ENCODE results near the gene ENAM. TPM values are rescaled to one million over a fixed set of nuclear protein-coding genes. Genes with fewer than 3 reads are reported as not detected.

ENAM gene
- not detected in 2 replicates for total RNA-seq (2014; rRNA removed; shearing (Covaris generic); ENCODE audit: low replicate concordance)

- in situ Hi-C loops (cut with HindIII; ENCODE audit: low pct_unique_long_range_greater_than_20kb, low sequenced_read_pairs), result no loop called here
- DNase-seq (ENCODE audit: low read depth), result no peak
Measured at GRCh38 chr4:70628444-70628843, at the start of gene ENAM. Gene ENAM (plus strand): TSS chr4:70628744. CDS start chr4:70629501, 757 bp downstream.

GRCh38 chr4:70581980-70582379 is 46.6 kb upstream of the ENAM start:
- DNase-seq (ENCODE audit: low read depth), result no peak
- in situ Hi-C loops (cut with HindIII; ENCODE audit: low pct_unique_long_range_greater_than_20kb, low sequenced_read_pairs), result no loop called here

GRCh38 chr4:70583952-70584834 is 44.4 kb upstream of the ENAM start:
- peak; percentile 68 for DNase-seq (ENCODE audit: low read depth)
- in situ Hi-C loops (cut with HindIII; ENCODE audit: low pct_unique_long_range_greater_than_20kb, low sequenced_read_pairs), result no loop called here

GRCh38 chr4:70586841-70587240 is 41.7 kb upstream of the ENAM start:
- in situ Hi-C loops (cut with HindIII; ENCODE audit: low pct_unique_long_range_greater_than_20kb, low sequenced_read_pairs), result no loop called here
- no peak for DNase-seq (ENCODE audit: low read depth)

- in situ Hi-C loops (cut with HindIII; ENCODE audit: low pct_unique_long_range_greater_than_20kb, low sequenced_read_pairs), result no loop called here
- DNase-seq (ENCODE audit: low read depth), result no peak
Measured at GRCh38 chr4:70589785-70590184, 38.8 kb upstream of the ENAM start.

GRCh38 chr4:70591955-70592582 is 36.5 kb upstream of the ENAM start, which contains the start of gene AMBN:
Gene AMBN (plus strand): TSS chr4:70592256. CDS start chr4:70592359, 103 bp downstream.
- in situ Hi-C loops (cut with HindIII; ENCODE audit: low pct_unique_long_range_greater_than_20kb, low sequenced_read_pairs), result no loop called here
- DNase-seq (ENCODE audit: low read depth), result no peak

- in situ Hi-C loops (cut with HindIII; ENCODE audit: low pct_unique_long_range_greater_than_20kb, low sequenced_read_pairs), result no loop called here
- DNase-seq (ENCODE audit: low read depth), result no peak
Measured at GRCh38 chr4:70594196-70594595, 34.3 kb upstream of the ENAM start.

- no peak for DNase-seq (ENCODE audit: low read depth)
- in situ Hi-C loops (cut with HindIII; ENCODE audit: low pct_unique_long_range_greater_than_20kb, low sequenced_read_pairs), result no loop called here
Measured at GRCh38 chr4:70600305-70600704, 28.2 kb upstream of the ENAM start.

GRCh38 chr4:70600977-70601376 is 27.6 kb upstream of the ENAM start:
- in situ Hi-C loops (cut with HindIII; ENCODE audit: low pct_unique_long_range_greater_than_20kb, low sequenced_read_pairs), result no loop called here
- DNase-seq (ENCODE audit: low read depth), result no peak

- in situ Hi-C loops (cut with HindIII; ENCODE audit: low pct_unique_long_range_greater_than_20kb, low sequenced_read_pairs), result no loop called here
- DNase-seq (ENCODE audit: low read depth), result peak; percentile 50
Measured at GRCh38 chr4:70601422-70602039, 27.0 kb upstream of the ENAM start.

- DNase-seq (ENCODE audit: low read depth), result no peak
- in situ Hi-C loops (cut with HindIII; ENCODE audit: low pct_unique_long_range_greater_than_20kb, low sequenced_read_pairs), result no loop called here
Measured at GRCh38 chr4:70603856-70604255, 24.7 kb upstream of the ENAM start.

GRCh38 chr4:70606459-70606858 is 22.1 kb upstream of the ENAM start:
- in situ Hi-C loops (cut with HindIII; ENCODE audit: low pct_unique_long_range_greater_than_20kb, low sequenced_read_pairs), result no loop called here
- no peak for DNase-seq (ENCODE audit: low read depth)

GRCh38 chr4:70607334-70607853 is 21.1 kb upstream of the ENAM start:
- DNase-seq (ENCODE audit: low read depth), result no peak
- in situ Hi-C loops (cut with HindIII; ENCODE audit: low pct_unique_long_range_greater_than_20kb, low sequenced_read_pairs), result no loop called here

GRCh38 chr4:70608324-70608723 is 20.2 kb upstream of the ENAM start:
- in situ Hi-C loops (cut with HindIII; ENCODE audit: low pct_unique_long_range_greater_than_20kb, low sequenced_read_pairs), result no loop called here
- no peak for DNase-seq (ENCODE audit: low read depth)

GRCh38 chr4:70613306-70614183 is 15.0 kb upstream of the ENAM start:
- in situ Hi-C loops (cut with HindIII; ENCODE audit: low pct_unique_long_range_greater_than_20kb, low sequenced_read_pairs), result no loop called here
- DNase-seq (ENCODE audit: low read depth), result no peak

GRCh38 chr4:70614184-70614555 is 14.4 kb upstream of the ENAM start:
- no peak for DNase-seq (ENCODE audit: low read depth)

GRCh38 chr4:70619288-70619687 is 9.3 kb upstream of the ENAM start:
- in situ Hi-C loops (cut with HindIII; ENCODE audit: low pct_unique_long_range_greater_than_20kb, low sequenced_read_pairs), result no loop called here
- no peak for DNase-seq (ENCODE audit: low read depth)

More at GRCh38 chr4:70614184-70614555, 14.4 kb upstream of the ENAM start:
- in situ Hi-C loops (cut with HindIII; ENCODE audit: low pct_unique_long_range_greater_than_20kb, low sequenced_read_pairs), result no loop called here

GRCh38 chr4:70619778-70620177 is 8.8 kb upstream of the ENAM start:
- in situ Hi-C loops (cut with HindIII; ENCODE audit: low pct_unique_long_range_greater_than_20kb, low sequenced_read_pairs), result no loop called here

More at GRCh38 chr4:70619778-70620177, 8.8 kb upstream of the ENAM start:
- no peak for DNase-seq (ENCODE audit: low read depth)

Data from Caki2 (cell line).